HG03354 (cell line): ENCODE results near the gene LDHAL6A.
"Not testable (repeated sequence)": the region's sequence is repeated elsewhere in the genome, so short reads cannot be mapped to it uniquely, and the experiment has no call there.

Experiments
- ATAC-seq: cut with Tn5 transposase; IDR thresholded peaks from one replicate; pipeline ENCODE4 v1.9.1; 2021; ENCODE audit warnings: mild to moderate bottlenecking; ENCODE audit not compliant: unreplicated experiment, poor library complexity, severe bottlenecking

The LDHAL6A gene

GRCh38 chr11:18455686-18456372, at the start of gene LDHAL6A:
LDHAL6A (plus strand) TSS chr11:18455856; CDS start chr11:18456681, 825 bp downstream.
- no peak for ATAC-seq

DNA sequence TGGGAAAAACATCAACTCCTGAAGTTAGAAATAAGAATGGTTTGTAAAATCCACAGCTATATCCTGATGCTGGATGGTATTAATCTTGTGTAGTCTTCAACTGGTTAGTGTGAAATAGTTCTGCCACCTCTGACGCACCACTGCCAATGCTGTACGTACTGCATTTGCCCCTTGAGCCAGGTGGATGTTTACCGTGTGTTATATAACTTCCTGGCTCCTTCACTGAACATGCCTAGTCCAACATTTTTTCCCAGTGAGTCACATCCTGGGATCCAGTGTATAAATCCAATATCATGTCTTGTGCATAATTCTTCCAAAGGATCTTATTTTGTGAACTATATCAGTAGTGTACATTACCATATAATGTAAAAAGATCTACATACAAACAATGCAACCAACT, 48.3 kb upstream of the LDHAL6A start:
- ATAC-seq: not testable (repeated sequence)

- no peak for ATAC-seq
Measured at GRCh38 chr11:18408558-18409291, 46.9 kb upstream of the LDHAL6A start.

DNA sequence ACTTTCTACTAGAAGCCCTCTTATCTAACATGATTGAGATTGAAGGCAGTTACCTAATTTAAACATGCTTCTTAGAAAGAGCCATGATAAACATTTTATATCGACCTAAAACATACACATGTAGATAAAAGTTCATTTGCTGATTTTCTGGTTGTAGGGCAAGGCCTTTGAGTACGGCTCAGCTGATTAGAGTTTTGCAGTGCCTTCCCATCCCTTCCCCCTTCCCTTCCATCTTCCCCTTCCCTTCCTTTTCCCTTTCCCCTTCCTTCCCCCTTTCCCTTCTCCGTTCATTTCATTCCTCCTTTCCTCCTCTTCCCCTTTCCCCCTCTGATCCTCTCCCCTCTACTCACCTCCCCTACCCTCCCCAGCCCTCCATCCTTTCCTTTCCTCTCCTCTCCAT, 39.2 kb upstream of the LDHAL6A start:
- no peak for ATAC-seq

- no peak for ATAC-seq
Measured at GRCh38 chr11:18419040-18419439, 36.6 kb upstream of the LDHAL6A start.

GRCh38 chr11:18420067-18420466, 35.6 kb upstream of the LDHAL6A start:
- no peak for ATAC-seq

GRCh38 chr11:18427240-18427639, 28.4 kb upstream of the LDHAL6A start:
- no peak for ATAC-seq

GRCh38 chr11:18429332-18429731, 26.3 kb upstream of the LDHAL6A start:
- no peak for ATAC-seq

DNA sequence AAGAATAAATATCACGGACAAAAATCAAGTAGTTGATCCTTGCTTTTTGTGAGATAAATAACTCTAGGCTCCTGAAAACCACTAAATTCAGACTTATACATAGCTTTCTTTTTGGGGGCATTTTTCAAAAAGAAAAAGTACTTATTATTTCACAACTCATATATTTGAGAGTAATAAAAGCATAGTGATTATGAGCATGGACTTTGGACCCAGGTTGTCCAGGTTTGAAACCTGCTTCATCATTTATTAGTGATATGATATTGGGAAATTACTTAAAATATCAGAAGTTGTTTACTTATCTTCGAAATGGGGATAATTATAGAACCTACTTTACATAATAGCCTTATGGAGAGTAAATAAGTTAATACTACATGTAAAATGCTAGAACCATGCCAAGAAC, 17.0 kb upstream of the LDHAL6A start:
- ATAC-seq: no peak

DNA sequence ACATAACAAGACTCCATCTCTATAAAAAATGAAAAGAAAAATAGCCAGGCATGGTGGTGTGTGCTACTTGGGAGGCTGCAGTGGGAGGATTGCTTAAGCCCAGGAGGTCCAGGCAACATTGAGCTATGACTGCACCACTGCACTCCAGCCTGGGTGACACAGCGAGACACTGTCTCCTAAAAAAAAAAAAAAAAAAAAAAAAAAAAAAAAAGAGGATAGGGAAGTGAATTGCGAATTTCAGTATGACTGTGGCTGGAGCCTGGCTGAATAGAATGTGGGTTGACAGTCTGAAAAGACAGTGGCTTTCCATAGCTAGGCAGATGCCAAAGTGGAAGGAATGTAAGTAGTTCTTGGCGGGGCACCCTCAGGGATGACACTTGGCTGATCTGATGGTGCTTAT, 6.4 kb upstream of the LDHAL6A start:
- no peak for ATAC-seq

DNA sequence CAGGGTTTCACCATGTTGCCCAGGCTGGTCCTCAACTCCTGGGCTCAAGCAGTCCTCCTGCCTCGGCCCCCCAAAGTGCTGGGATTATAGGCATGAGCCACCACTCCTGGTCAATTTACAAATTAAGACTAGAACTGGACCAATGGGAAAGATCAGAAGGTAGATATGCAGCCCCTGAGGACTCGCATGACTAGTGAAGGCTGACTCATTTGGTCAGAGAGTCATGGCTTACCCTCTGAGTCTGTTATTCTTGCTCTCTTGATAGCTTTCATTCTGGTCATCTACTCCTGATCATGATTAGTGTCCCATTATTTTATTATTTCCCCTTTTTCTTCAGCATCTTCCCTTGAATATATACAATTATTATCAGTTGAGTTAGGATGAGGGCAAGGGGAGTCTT, 2.7 kb upstream of the LDHAL6A start:
- no peak for ATAC-seq

- ATAC-seq: no peak
Measured at GRCh38 chr11:18457450-18457849, 1.8 kb downstream of the LDHAL6A start.

- no peak for ATAC-seq
Measured at GRCh38 chr11:18459634-18460033, 4.0 kb downstream of the LDHAL6A start.

GRCh38 chr11:18461909-18462308, 6.3 kb downstream of the LDHAL6A start:
- no peak for ATAC-seq

DNA sequence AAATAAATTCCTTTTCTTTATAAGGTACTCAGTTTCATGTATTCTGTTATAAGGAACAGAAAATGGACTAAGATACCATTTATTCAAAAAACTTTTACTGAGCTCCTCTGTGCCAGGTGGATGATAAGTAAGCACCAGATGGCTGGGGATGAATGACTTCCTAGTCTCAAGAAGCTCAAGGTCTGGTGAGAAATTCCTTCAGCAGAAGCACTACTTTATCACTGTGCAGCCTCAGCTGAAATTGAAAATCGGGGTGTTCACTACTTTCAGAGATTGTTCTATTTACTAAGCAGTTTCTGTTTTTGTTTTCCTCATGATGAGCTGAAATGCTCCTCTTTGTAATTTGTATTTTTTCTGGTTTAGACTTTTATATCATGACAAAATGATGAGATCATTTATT, 7.8 kb downstream of the LDHAL6A start:
- ATAC-seq: no peak

GRCh38 chr11:18466402-18466801, 10.7 kb downstream of the LDHAL6A start:
- no peak for ATAC-seq

GRCh38 chr11:18468059-18468458, 12.4 kb downstream of the LDHAL6A start:
- no peak for ATAC-seq

- no peak for ATAC-seq
Measured at GRCh38 chr11:18468961-18469360, 13.3 kb downstream of the LDHAL6A start.

DNA sequence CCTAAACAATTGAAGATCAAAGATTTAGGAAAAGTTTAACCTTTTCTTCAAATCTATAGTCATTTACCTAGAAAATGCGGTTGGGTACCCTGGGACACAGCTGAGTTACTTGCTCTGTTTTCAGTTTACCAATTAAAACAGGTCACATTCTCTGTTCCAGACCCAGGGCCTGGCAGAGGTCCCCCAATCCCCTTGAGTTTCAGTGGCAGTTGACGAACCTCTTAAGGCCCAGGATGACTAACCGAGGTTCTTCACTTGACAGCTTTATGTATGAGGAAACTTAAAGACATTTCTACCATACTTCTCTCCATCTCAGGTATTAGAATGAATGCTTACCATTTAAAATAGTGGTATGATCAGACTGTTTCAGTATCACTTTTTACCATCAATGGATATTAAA, 16.3 kb downstream of the LDHAL6A start:
- ATAC-seq: no peak

- no peak for ATAC-seq
Measured at GRCh38 chr11:18472587-18472986, 16.9 kb downstream of the LDHAL6A start.

DNA sequence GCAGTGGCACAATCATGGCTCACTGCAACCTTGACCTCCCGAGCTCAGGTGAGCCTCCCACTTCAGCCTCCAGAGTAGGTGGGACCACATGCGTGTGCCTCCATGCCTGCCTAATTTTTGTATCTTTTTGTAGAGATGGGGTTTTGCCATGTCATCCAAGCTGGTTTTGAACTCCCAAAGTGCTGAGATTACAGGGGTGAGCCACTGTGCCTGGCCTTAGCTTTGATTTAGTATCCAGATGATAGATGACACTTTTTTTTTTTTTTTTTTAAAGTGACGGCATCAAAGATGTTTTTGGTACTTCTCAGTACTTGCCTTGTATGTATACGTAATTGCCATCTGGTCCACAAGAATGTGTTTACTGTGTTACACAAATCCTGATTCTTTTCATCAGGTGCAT, 23.4 kb downstream of the LDHAL6A start:
- ATAC-seq: no peak
